Stomach (tissue), 9 donors: ENCODE data around the gene ASPG. TPM values are rescaled to one million over a fixed set of nuclear protein-coding genes. Genes with fewer than 3 reads are reported as not detected.
"Not testable (repeated sequence)": the region's sequence is repeated elsewhere in the genome, so short reads cannot be mapped to it uniquely, and the experiment has no call there.

ENCODE experiments used
- DNase-seq, 2 donors: peaks; one replicate each; pipeline versions ENCODE4 v3.0.0 to v3.0.0-alpha.2; 2013 to 2019
- H3K27ac ChIP-seq, 5 donors: fragments of 200-600 bp in 4 of 5; sonication (generic) in 4 of 5; one replicate each; pipeline ENCODE4 v1.5.1; 2013 to 2019; ENCODE audit warnings: mild to moderate bottlenecking in 1 of 5, moderate library complexity in 1 of 5
- H3K27me3 ChIP-seq, 3 donors: fragments of 200-600 bp; sonication (generic); one replicate each; pipeline ENCODE4 v1.5.1; 2017 to 2019; ENCODE audit warnings: mixed run types in 1 of 3
- H3K36me3 ChIP-seq, 4 donors: fragments of 200-600 bp; sonication (generic); 1 replicate in 3 of 4; 2 replicates in 1 of 4; pipeline ENCODE4 v1.5.1; 2016 to 2019
- H3K4me1 ChIP-seq, 4 donors: fragments of 200-600 bp; sonication (generic); one replicate each; pipeline ENCODE4 v1.5.1; 2016 to 2019
- H3K4me3 ChIP-seq, 4 donors: fragments of 200-600 bp; sonication (generic) in 3 of 4; one replicate each; pipeline ENCODE4 v1.5.1; 2016 to 2019; ENCODE audit warnings: mild to moderate bottlenecking in 1 of 4
- H3K9me3 ChIP-seq, 4 donors: fragments of 200-600 bp; sonication (generic); one replicate each; pipeline ENCODE4 v1.5.1; 2016 to 2019
- CTCF ChIP-seq, 7 experiments: fragments of 450-650 bp in 4 of 7; fragments of 200-600 bp in 3 of 7; sonication (generic) in 3 of 7; IDR thresholded peaks; one replicate each; pipeline ENCODE4 v1.5.1; 2016 to 2019; ENCODE audit warnings: antibody characterized with exemption in 7 of 7, control low read depth in 2 of 7, mild to moderate bottlenecking in 1 of 7
- EP300 ChIP-seq: sonication (generic); formaldehyde crosslinking; IDR thresholded peaks from one replicate; pipeline ENCODE4 v1.6.1; 2017; ENCODE audit warnings: antibody characterized with exemption
- POLR2A ChIP-seq, 4 donors: fragments of 450-650 bp; IDR thresholded peaks; one replicate each; pipeline ENCODE4 v1.6.1; 2016; ENCODE audit warnings: antibody characterized with exemption in 4 of 4, control low read depth in 2 of 4, mild to moderate bottlenecking in 1 of 4, moderate library complexity in 1 of 4
- POLR2AphosphoS5 ChIP-seq, 3 donors: sonication (generic); formaldehyde crosslinking; IDR thresholded peaks; one replicate each; pipeline ENCODE4 v1.6.1; 2016; ENCODE audit warnings: antibody characterized with exemption in 3 of 3
- WGBS, 5 donors: extraction: QIAGEN DNeasy Blood & Tissue Kit in 3 of 5; methylation state at CpG; one replicate each; pipeline versions ENCODE4 v1.1.5 to v1.1.7; 2013 to 2018; 5-methylcytosine and 5-hydroxymethylcytosine counted together
- intact Hi-C: fragments of 100-400 bp; cut with DNase I; formaldehyde crosslinking; loops from one replicate; pipeline ENCODE4 v1.15.1; 2023; ENCODE audit warnings: low total_unique reads
- polyA plus RNA-seq, 3 donors: library from polyadenylated mRNA; stranded (reverse); fragments of 200-250 nt; gene quantifications; one replicate each; pipeline ENCODE4 v1.2.3, GENCODE V29; 2013
- total RNA-seq, 5 donors: library from RNA; depleted of rRNA; stranded (reverse); fragments of >200 nt; gene quantifications; one replicate each; pipeline versions ENCODE4 v1.1.0 to v1.2.3, GENCODE V29; 2014 to 2016
- donor health status: healthy with polysubstance abuse.
- donor health status: Bipolar disorder and iron deficiency.
- donor health status: healthy.

The ASPG gene
- total and polyA plus RNA-seq, 8 donors: 0.12 to 10.7 (median 4.4) TPM; not detected in 1

- no peaks in the 10 kb centered on the region for H3K36me3 ChIP-seq
- no peaks in the 10 kb centered on the region for H3K9me3 ChIP-seq
- H3K4me3 ChIP-seq: no peak overlapping the region
- H3K27ac ChIP-seq: no peak overlapping the region
- peaks cover 0 to 14% (median 0%) of the 10 kb centered on the region in 3 donors for H3K27me3 ChIP-seq
- WGBS, 5 donors: 87 to 94% (median 92%) methylated on average over 20 to 21 of the region's 21 CpGs
- DNase-seq: no peak
- intact Hi-C loops: no loop called here
- no peak for TF ChIP-seq POLR2A (IDR thresholded peaks at IDR 0.05)
- TF ChIP-seq POLR2AphosphoS5 (IDR thresholded peaks at IDR 0.05): no peak
- no peak for TF ChIP-seq EP300
- no peak for TF ChIP-seq CTCF (IDR thresholded peaks at IDR 0.05)
- H3K4me1 ChIP-seq: peaks cover 0 to 10% (median 4%) of the 10 kb centered on the region in 4 donors
Measured at GRCh38 chr14:104152686-104153393, 67.3 kb downstream of the ASPG start.

- intact Hi-C loops, H3K36me3 ChIP-seq, DNase-seq, H3K9me3 ChIP-seq, H3K27ac ChIP-seq, H3K4me3 ChIP-seq: not testable (repeated sequence)
- peaks cover 0 to 10% (median 6%) of the 10 kb centered on the region in 4 donors for H3K4me1 ChIP-seq
- 31 to 54% (median 35%) methylated on average over 6 to 7 of the region's 7 CpGs; no CpG with 5 or more reads in 1 of the 5 donors for WGBS, 5 donors
- H3K27me3 ChIP-seq: peaks cover 0 to 14% (median 0%) of the 10 kb centered on the region in 3 donors
Measured at GRCh38 chr14:104153394-104153755, 67.9 kb downstream of the ASPG start.

- no peak overlapping the region for H3K27ac ChIP-seq
- no peak for DNase-seq
- intact Hi-C loops: no loop called here
- no peak for TF ChIP-seq EP300
- no peak for TF ChIP-seq POLR2AphosphoS5 (IDR thresholded peaks at IDR 0.05)
- no peak for TF ChIP-seq CTCF (IDR thresholded peaks at IDR 0.05)
- no peak for TF ChIP-seq POLR2A (IDR thresholded peaks at IDR 0.05)
- H3K9me3 ChIP-seq: no peaks in the 10 kb centered on the region
- H3K36me3 ChIP-seq: no peaks in the 10 kb centered on the region
- peaks cover 0 to 12% (median 10%) of the 10 kb centered on the region in 4 donors for H3K4me1 ChIP-seq
- 68 to 92% (median 83%) methylated on average over 3 to 15 of the region's 15 CpGs for WGBS, 5 donors
- H3K4me3 ChIP-seq: no peak overlapping the region
- peaks cover 0 to 12% (median 0%) of the 10 kb centered on the region in 3 donors for H3K27me3 ChIP-seq
Measured at GRCh38 chr14:104154246-104154645, 68.7 kb downstream of the ASPG start.

- intact Hi-C loops: no loop called here
- DNase-seq: no peak
- no peaks in the 10 kb centered on the region for H3K9me3 ChIP-seq
- H3K27ac ChIP-seq: no peak overlapping the region
- 74 to 95% (median 76%) methylated on average over 20 to 29 of the region's 29 CpGs for WGBS, 5 donors
- no peak for TF ChIP-seq POLR2A (IDR thresholded peaks at IDR 0.05)
- no peak for TF ChIP-seq EP300
- TF ChIP-seq CTCF (IDR thresholded peaks at IDR 0.05): no peak
- no peak for TF ChIP-seq POLR2AphosphoS5 (IDR thresholded peaks at IDR 0.05)
- H3K27me3 ChIP-seq: peaks cover 0 to 6% (median 0%) of the 10 kb centered on the region in 3 donors
- no peak overlapping the region for H3K4me3 ChIP-seq
- H3K4me1 ChIP-seq: peaks cover 0 to 14% (median 3%) of the 10 kb centered on the region in 4 donors
- no peaks in the 10 kb centered on the region for H3K36me3 ChIP-seq
Measured at GRCh38 chr14:104155513-104155912, 70.0 kb downstream of the ASPG start.

- WGBS, 5 donors: 75 to 93% (median 88%) methylated on average over 4 to 5 of the region's 5 CpGs
- intact Hi-C loops: no loop called here
- Histone ChIP-seq H3K4me3 (no peak overlapping the region), H3K27me3 (peaks cover 0 to 4% (median 0%) of the 10 kb centered on the region in 3 donors), H3K4me1 (peaks cover 0 to 14% (median 2%) of the 10 kb centered on the region in 4 donors), H3K9me3 (no peaks in the 10 kb centered on the region), H3K36me3 (no peaks in the 10 kb centered on the region), H3K27ac (no peak overlapping the region)
- TF ChIP-seq EP300 (no peak), POLR2A (IDR thresholded peaks at IDR 0.05) (no peak), CTCF (IDR thresholded peaks at IDR 0.05) (no peak), POLR2AphosphoS5 (IDR thresholded peaks at IDR 0.05) (no peak)
- no peak for DNase-seq
Measured at GRCh38 chr14:104156142-104156541, 70.6 kb downstream of the ASPG start.
